C1 segment of cervical spinal cord (tissue), 14 donors: ENCODE measurements around the gene IVNS1ABP.
A peak's percentile ranks its signal among the peaks of the same experiment; 100 is the strongest.
"Not testable (repeated sequence)": the region's sequence is repeated elsewhere in the genome, so short reads cannot be mapped to it uniquely, and the experiment has no call there.

ENCODE experiments used
- DNase-seq, 14 donors: peaks; one replicate each; lab custom pipeline; 2025; lab: John Stamatoyannopoulos, UW

IVNS1ABP gene

DNA sequence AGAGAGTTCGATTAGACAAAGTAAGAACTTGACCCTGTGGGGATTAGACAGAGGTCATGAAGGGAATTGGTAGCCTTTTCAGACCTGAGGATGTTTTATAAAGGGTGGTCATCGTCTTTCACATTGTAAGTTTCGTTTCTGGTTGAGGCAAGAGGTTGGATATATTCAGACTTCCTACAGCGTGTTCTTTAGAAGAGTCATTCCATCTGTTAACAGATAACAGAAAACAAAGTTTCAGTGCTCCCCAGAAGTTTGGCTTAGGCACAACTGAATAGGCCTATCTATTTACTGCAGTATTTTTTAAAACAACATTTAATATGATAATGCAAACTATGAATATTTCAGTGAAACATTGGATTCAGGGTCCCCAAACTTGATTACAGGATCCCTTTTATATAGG lies 17.1 kb upstream of the IVNS1ABP start:
- no peak for DNase-seq

DNA sequence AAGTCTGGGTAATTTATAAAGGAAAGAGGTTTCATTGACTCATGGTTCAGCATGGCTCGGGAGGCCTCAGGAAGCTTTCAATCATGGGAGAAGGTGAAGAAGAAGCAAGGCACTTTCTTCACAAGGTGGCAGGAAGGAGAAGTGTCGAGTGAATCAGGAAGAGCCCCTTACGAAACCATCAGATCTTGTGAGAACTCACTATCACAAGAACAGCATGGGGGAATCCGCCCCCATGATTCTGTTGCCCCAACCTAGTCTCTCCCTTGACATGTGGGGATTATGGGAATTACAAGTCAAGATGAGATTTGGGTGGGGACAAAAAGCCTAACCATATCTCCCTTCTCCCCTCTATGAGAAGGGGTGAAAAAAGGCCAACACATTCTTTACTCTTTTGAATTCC lies 11.2 kb upstream of the IVNS1ABP start:
- no peak for DNase-seq

DNA sequence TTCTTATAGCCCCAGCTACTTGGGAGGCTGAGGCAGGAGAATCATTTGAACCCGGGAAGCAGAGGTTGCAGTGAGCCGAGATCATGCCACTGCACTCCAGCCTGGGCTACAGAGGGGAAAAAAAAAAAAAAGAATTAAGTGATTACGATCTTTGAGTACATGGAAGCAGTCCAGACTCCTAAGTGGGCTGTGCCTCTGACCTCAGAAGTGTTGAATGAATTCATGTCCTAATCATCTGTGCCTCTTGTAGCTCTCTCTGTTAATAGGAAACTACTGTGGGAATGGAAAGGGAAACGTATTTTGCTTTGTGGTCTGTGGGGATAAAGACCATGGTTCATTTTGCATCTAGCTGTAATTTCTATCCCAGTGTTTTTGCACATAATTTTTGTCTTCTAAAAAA lies 8.4 kb upstream of the IVNS1ABP start:
- no peak for DNase-seq

DNA sequence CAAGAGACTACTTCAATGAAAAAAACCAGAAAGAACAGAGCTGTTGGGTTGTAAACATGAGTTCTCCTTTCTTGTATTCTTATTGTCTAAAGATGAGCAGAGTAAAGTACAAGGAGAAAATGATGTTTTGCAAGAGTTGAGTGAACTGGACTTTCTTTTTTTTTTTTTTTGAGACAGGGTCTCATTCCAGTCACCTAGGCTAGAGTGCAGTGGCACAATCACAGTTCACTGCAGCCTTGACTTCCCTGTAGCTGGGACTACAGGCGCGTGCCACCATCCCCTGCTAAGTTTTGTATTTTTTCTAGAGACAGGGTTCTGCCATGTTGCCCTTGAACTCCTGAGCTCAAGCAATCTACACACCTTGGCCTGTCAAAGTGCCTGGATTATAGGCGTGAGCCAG lies 7.1 kb upstream of the IVNS1ABP start:
- DNase-seq, result no peak

DNA sequence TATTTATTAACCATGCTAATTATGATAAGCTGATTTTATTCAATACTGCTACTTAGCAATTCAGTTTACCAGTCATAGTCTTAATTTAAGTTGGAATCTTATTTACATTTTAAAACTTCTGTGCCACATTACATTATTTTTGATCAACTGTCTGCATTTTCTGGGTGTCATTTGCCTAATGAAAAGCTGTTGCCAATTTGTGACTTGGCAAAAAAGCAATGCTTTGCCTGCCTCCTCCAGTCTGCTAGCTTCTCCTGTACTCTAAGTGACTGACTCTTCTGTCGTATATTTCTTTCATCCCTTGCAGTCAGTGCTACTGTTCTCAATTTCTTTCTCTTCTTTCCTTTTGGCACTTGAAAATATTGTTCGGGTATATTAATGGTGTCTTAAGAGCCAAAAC lies 5.6 kb upstream of the IVNS1ABP start:
- no peak for DNase-seq

DNA sequence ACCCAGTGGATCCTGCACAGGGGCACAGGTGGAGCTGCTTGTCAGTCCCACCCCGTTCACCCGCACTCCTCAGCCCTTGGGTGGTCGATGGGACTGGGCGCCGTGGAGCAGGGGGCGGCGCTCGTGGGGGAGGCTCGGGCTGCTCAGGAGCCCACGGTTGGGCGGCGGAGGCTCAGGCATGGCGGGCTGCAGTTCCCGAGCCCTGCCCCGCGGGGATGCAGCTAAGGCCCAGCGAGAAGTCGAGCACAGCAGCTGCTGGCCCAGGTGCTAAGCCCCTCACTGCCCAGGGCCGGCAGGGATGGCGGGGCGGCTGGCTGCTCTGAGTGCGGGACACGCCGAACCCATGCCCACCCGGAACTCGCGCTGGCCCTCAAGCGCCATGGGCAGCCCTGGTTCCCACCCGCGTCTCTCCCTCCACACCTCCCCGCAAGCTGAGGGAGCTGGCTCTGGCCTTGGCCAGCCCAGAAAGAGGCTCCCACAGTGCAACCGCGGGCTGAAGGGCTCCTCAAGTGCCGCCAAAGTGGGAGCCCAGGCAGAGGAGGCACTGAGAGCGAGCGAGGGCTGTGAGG lies 4.7 kb upstream of the IVNS1ABP start:
- DNase-seq, result not testable (repeated sequence)

DNA sequence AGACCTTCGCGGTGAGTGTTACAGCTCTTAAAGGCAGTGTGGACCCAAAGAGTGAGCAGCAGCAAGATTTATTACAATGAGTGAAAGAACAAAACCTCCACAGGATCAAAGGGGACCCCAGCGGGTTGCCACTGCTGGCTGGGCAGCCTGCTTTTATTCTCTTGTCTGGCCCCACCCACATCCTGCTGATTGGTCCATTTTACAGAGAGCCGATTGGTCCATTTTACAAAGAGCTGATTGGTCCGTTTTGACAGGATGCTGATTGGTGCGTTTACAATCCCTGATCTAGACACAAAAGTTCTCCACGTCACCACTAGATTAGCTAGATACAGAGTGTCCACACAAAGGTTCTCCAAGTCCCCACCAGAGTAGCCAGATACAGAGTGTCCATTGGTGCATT lies 4.1 kb upstream of the IVNS1ABP start:
- DNase-seq, result not testable (repeated sequence)

DNA sequence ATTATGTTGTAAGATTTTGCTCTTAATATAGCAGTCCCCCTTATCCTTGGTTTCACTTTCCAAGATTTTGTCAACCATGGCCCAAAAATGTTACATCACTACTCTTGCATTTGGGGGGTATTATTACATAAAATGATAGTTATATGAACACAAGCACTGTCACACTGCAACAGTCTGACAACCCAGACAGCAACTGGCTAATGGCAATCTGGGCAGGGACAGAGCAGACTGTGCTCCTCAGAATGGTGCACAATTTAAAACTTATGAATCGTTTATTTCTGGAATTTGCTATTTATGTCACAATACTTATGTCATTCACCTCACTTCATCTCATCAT lies 2.1 kb upstream of the IVNS1ABP start:
- no peak for DNase-seq

DNA sequence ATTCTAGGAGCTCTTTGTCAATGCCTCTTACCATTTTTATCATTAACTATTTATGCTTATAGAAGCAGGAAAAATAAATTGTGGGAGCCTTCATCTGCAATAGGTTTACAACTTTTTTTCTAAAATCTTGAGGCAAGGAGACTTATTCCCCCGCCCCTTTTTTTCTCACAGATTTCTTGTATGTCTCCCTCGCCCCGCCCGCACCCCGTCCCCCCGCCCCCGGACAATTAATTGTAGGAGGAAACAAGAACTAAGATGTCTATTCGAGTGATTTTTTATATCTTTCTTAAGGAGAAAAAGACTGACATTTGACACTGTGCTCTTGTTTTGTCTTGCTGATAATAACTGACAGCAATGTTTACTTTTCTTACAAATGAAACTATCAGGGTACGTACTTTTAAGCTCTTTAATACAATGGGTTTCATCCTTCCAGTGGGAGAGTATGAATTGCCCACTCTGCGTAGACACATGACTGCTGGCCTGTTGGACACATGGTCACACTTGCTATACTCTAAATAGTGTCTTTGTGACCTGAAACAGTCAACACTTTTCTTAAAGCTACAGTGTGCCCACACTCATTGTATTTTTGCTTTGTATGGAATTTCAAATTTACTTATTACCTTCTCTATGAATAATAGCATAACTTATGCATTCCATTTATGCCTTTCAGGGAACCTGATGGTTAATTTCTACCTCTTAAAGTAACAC lies 1.5 kb upstream of the IVNS1ABP start:
- DNase-seq, result peak in 2 of 14 donors; percentile 2 to 3

DNA sequence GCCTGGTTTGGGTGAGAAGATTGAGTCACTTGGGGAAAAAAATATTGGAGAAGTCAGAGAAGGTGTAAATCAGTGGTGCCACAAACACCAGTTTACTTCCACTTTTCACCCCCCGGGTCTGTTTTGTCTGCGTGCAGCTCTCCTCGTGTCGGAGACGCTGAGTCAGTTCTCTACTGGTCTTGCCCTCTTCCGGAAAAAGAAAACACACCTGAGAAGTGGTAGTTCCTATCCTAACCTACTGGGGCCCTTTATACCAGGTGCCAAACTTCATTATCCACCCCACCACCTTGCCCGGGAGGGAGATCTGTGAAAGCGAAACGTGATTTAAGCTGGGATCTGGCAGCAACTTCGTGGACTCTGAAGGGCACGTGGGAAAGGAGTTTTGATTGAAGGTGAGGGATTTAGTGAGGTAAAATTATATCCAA lies 855 bp upstream of the IVNS1ABP start:
- peak in 8 of 14 donors; percentile 41 to 72 (median 57) for DNase-seq

DNA sequence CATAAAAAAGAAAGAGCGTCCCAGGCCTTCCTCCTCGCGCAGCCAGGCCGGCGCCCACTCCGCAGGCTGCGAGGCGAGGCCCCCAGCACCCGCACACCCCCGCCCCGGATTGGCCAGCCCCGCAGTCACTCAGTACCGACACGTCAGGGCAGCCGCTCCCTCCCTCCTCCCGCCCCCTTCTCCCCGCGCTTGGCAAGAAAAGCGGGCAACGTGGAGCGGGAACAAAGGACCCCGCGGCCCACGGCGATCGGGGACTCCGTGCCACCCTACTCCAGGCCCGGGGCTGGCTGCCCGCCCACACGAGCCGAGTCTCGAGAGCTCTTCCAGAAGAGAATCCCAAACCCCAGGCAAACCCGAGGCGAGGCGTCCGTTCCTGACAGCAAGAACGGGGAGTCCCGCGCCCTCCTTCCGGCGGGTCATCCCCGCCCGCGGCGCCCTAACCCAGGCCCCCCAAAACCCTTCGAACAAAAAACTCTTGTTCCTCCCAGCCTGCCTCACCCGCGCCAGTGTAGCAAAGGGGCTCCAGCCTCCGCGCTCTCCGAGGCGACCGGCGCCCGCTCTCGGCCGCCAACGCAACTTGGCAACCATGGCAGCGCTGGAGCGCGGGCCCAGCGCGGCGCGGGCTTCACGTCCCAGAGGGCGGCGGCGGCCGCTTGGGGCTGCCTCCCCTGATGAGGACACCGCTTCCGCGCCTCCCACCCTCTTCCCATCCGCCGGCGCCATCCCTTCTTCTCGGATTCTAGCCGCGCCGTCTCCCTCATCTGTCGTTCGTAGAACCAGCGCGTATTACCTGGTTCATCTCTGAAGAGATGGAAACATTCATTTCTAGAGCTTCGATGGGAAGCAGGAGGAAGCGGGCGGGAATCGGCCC lies 645 bp downstream of the IVNS1ABP start:
- peak; percentile 50 to 94 (median 90) for DNase-seq

DNA sequence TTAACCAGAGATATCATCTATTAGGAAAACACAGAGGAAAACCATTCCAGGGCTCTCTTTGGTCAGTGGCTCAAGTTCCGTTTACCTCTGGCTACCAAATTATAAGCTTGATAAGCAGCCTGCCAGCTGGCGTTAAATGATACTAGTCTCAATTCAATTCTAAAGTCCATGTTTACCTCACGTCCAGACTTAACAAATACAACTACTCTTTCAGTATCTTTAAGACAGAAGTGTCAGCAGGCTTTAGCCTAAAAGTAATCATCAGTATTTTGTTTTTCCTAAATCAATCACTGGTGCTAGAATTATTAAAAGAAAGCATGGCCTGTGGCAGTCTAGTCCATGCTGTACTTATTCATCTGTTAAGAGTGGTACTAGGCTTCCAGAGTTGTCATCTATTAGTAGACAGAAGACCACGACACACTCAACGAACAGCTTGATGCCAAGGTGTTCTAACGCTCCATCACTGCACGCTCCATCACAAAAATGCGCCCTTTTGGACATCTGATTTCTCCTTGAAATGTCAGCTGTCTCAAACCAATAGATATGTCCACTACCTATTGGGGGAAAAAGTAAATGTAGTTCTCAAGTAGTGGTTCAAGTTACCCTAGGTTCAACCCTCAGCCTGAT lies 1.5 kb downstream of the IVNS1ABP start:
- DNase-seq, result no peak

DNA sequence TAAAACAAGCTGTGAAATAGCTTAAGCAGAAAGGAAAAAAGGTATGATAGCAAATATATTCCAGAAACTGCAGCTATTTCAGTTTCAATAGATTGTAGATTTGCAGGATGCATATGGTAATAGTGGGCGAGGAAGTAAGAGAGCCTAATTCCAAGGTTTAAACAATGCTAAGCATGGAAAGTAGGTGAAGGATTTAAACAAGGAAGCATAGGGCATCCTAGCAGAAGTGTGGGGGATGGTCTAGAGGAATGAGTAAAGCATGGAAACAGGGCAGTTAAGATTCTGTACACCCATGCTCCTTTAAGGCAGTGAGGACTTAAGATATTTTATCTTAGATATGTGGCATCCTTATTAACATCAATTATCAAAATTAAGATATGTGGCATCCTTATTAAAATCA lies 2.6 kb downstream of the IVNS1ABP start:
- DNase-seq, result no peak

DNA sequence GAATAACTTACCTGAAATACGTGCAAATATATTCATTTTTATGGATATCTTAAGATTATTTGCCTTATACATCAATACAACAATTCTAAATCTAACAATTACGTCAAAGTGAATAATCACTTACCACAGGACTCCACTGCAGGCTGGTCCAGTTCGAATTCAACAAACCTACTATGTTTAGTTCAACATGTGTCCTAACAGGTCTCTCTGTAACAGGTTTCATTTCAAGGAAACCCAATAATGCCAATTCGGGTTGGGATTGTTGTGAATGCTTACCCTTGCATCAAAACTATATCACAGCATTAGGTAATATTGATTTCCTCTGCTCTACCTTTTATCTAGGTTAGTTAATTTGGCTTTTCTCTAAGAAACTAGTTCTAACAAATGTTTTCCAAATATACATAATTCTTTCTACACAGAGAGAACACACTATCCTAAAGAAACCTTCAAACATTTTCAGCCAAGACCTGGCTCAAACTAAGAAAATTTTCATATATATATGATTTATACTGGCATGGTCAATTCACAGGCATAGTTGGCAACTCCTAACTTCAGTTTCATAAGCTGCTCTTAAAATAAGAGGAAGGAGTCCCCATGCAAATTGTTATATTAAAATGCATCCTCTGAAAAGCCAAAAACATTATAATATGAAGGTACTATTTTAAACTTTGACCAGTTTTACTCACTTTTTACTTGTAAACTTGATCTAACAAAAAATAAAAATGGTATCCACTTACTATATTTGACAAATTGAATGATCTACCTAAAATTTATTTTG lies 4.5 kb downstream of the IVNS1ABP start:
- no peak for DNase-seq

DNA sequence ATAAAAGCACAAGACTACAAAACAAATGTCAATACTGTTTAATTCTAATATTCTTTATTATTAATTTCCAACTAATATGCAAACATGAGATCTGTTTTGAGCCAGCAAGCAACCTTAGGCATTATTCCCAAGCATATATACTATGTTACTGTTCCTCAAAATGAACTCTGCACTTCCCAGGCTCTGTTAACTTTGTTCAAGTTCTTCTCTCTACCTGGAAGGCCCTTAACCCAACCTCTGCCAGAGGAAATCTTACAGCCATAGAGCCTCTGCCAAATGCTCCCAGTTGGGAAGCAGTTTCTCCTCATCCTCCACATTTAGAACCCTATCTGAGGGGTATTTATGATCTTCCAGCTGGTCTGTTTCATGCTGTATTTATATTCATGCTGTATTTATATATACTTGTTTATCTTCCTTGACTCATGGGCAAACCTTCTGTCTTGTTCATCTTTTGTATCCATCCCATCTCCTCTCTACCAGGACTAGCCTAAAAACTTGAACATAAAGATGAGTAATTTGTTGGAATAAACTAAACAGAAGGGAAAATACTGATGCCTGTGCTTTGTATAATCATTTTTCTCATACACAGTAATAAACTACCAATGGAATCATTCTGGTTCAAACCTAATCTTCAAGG lies 5.3 kb downstream of the IVNS1ABP start:
- no peak for DNase-seq

DNA sequence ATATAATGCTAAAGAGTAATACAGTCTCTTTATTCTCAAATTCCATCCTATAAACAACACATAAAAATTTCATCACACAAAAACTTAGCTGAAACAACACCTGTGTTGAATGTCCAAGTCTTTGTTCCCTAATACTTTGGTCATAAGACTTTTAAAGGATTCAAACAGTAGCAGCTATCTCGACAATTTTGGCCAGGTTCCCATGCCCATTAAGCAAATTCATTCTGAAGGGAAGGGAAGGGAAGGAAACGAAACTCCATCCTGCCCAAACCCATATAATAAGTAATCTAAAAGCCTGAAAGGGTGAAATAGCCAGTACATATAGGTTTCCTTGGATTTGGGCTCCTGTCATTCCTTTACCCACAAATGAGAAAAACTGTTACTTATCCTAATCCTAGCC lies 7.5 kb downstream of the IVNS1ABP start:
- no peak for DNase-seq

DNA sequence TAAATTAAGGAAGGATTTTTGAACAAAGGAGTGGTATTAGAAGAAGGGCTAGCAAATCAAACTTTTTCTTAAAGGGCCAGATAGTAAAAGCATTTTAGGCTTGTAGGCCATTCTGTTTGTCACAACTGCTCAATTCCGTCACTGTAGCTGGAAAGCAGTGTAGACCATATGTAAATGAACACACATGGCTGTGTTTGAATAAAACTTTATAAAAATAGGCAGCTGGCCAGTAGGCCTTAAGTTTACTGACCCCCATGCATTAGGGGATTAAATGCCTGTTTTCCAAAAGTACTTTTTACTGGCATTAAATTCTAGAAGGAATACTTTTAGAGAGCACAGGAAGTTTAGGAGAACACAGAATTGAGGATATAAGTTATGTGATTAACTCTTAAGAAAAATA lies 8.9 kb downstream of the IVNS1ABP start:
- no peak for DNase-seq

DNA sequence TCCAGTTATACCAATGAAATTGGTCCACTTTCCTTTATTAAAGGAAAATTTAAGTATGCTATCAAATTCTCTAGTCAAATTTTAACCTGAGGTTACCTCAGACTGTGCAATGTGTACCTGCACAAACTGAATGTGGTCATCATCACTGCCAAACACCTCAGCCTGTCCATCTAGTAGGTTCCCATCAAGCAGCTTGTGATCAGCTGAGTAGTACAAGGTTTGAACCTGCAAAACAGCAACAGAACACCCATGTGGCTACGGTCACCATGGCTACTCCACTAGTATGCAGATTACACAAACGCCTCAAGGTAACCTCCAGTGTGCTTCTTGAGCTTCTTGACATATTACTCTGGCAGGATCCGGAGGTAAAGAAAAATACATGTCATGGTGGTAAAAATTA lies 11.6 kb downstream of the IVNS1ABP start:
- no peak for DNase-seq

DNA sequence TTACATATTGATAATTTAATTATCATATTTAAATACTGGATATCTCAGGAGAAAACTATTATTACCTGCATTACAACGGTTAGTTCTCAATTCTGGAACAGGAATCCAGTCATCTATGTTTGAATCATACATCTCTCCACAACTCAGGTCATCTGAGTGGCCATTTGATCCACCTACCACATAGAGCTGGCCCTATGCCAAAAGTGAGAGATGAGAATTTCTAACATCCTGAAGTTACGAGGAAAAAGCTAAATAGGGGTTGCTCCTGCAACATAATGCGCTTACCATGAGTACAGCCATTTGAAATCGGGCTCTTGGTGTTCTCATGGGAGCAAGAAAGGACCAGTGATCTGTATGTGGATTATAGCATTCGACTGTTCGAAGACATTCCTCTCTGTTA lies 16.9 kb downstream of the IVNS1ABP start:
- no peak for DNase-seq

DNA sequence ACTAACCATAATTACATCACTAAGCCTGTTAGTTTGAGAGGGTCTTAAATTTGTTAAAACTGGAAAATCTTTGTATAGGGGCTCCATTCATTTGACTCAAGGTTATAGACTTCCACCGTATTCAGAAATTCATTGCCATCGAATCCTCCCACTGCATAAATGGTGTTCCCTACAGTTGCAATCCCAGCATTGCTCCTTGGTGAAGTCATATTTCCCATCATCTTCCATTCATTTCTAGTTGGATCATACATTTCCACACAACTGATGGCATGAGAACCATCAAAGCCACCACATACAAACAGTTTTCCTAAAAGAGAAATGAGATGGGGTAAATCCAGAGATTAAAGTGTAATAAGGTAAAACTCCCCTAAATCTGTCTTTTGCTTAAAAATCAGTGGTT lies 19.1 kb downstream of the IVNS1ABP start:
- no peak for DNase-seq

DNA sequence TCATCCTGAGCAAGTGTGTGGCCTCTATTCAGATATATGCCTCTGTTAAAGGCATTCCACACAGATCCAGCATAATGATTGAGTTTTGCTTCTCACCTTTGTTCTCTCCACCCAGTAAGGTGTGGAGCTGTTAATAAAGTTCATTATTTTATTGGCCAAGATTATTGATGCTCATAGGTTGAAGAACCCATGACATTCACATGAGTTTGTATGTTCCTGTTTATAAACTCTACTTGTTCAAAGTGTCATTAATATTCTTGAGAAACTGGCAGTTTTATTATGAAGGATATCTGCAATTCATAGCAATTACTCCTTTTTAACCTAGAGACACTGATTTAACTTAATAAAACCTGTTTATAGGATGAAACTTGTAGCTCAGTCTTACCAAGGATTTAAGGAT lies 22.0 kb downstream of the IVNS1ABP start:
- DNase-seq, result no peak
